HepG2 (cell line): Measurements from ENCODE around the gene APRT. TPM values are rescaled to one million over a fixed set of nuclear protein-coding genes. Genes with fewer than 3 reads are reported as not detected.

Experiments used
- CHD4 ChIP-seq: fragments of 200-600 bp; sonication (generic); IDR thresholded peaks from 2 replicates; pipeline ENCODE4 v1.7.0; 2017; ENCODE audit warnings: mild to moderate bottlenecking, low read length, borderline replicate concordance
- FLYWCH1 ChIP-seq: sonication (generic); formaldehyde crosslinking; IDR thresholded peaks from 2 replicates; pipeline ENCODE4 v1.8.1; 2023; ENCODE audit warnings: mild to moderate bottlenecking, missing genetic modification reagents
- KDM5A ChIP-seq: fragments of 200-600 bp; sonication (generic); IDR thresholded peaks from 2 replicates; pipeline ENCODE4 v1.7.0; 2018; ENCODE audit warnings: antibody characterized with exemption, mild to moderate bottlenecking, low read length, borderline replicate concordance
- MBNL3 ChIP-seq: fragments of 250-450 bp; sonication (Bioruptor Pico); conservative IDR thresholded peaks from 2 replicates; pipeline ENCODE4 v1.8.0; 2022; ENCODE audit warnings: mild to moderate bottlenecking, inconsistent platforms
- NONO ChIP-seq, 2 experiments: fragments of 450-650 bp in 1 of 2; sonication (generic) in 1 of 2; formaldehyde crosslinking in 1 of 2; IDR thresholded peaks in 1 of 2; conservative IDR thresholded peaks in 1 of 2; 2 replicates each; pipeline versions ENCODE4 v1.6.1 to v1.8.0; 2017 to 2022; ENCODE audit warnings: mild to moderate bottlenecking in 1 of 2, missing genetic modification reagents in 1 of 2, moderate library complexity in 1 of 2
- RFX3 ChIP-seq: IDR thresholded peaks from 2 replicates; pipeline ENCODE4 v1.6.1; 2016; ENCODE audit warnings: missing biosample characterization, missing genetic modification reagents
- SNAPC4 ChIP-seq: sonication (generic); formaldehyde crosslinking; IDR thresholded peaks from 2 replicates; pipeline ENCODE4 v1.4.0; 2020; ENCODE audit warnings: mild to moderate bottlenecking, missing genetic modification reagents
- SP1 ChIP-seq, 2 experiments: fragments of 450-650 bp in 1 of 2; sonication (generic) in 1 of 2; formaldehyde crosslinking in 1 of 2; IDR thresholded peaks; 2 replicates each; pipeline versions ENCODE4 v1.4.0 to v1.6.1; 2016 to 2020; ENCODE audit warnings: missing genetic modification reagents in 1 of 2
- TEAD3 ChIP-seq: optimal IDR thresholded peaks from 2 replicates; pipeline ENCODE3; 2016; ENCODE audit warnings: borderline replicate concordance
- ZBTB8A ChIP-seq: sonication (generic); formaldehyde crosslinking; IDR thresholded peaks from 2 replicates; pipeline ENCODE4 v1.4.0; 2020; ENCODE audit warnings: mild to moderate bottlenecking, low read depth, missing genetic modification reagents, borderline replicate concordance
- ZC3H4 ChIP-seq: sonication (generic); formaldehyde crosslinking; IDR thresholded peaks from 2 replicates; pipeline ENCODE4 v1.4.0; 2020; ENCODE audit warnings: missing genetic modification reagents, borderline replicate concordance
- ZNF138 ChIP-seq: sonication (generic); formaldehyde crosslinking; IDR thresholded peaks from 2 replicates; pipeline ENCODE4 v1.5.0; 2020; ENCODE audit warnings: mild to moderate bottlenecking, low read depth, missing genetic modification reagents
- ZNF24 ChIP-seq: fragments of 450-650 bp; IDR thresholded peaks from 2 replicates; pipeline ENCODE4 v1.6.1; 2017; ENCODE audit warnings: antibody characterized with exemption, mild to moderate bottlenecking
- ZNF326 ChIP-seq: sonication (generic); formaldehyde crosslinking; IDR thresholded peaks from 2 replicates; pipeline ENCODE4 v1.4.0; 2020; ENCODE audit warnings: missing genetic modification reagents, borderline replicate concordance
- ZNF577 ChIP-seq: sonication (generic); formaldehyde crosslinking; IDR thresholded peaks from 2 replicates; pipeline ENCODE4 v1.4.0; 2020; ENCODE audit warnings: mild to moderate bottlenecking, low read depth, missing genetic modification reagents, borderline replicate concordance
- ZNF660 ChIP-seq: sonication (generic); formaldehyde crosslinking; IDR thresholded peaks from 2 replicates; pipeline ENCODE4 v1.5.1; 2020; ENCODE audit warnings: mild to moderate bottlenecking, low read depth, missing genetic modification reagents, borderline replicate concordance
- ZNF761 ChIP-seq: sonication (generic); formaldehyde crosslinking; conservative IDR thresholded peaks from 2 replicates; pipeline ENCODE4 v1.4.0; 2020; ENCODE audit warnings: mild to moderate bottlenecking, missing genetic modification reagents
- ZNF772 ChIP-seq: sonication (generic); formaldehyde crosslinking; IDR thresholded peaks from 2 replicates; pipeline ENCODE4 v1.5.0; 2020; ENCODE audit warnings: mild to moderate bottlenecking, missing genetic modification reagents
- ZNF776 ChIP-seq: sonication (generic); formaldehyde crosslinking; IDR thresholded peaks from 2 replicates; pipeline ENCODE4 v1.4.0; 2020; ENCODE audit warnings: mild to moderate bottlenecking, missing genetic modification reagents
- ZNF781 ChIP-seq: sonication (generic); formaldehyde crosslinking; IDR thresholded peaks from 2 replicates; pipeline ENCODE4 v1.5.1; 2020; ENCODE audit warnings: borderline replicate concordance, mild to moderate bottlenecking, missing genetic modification reagents; ENCODE audit errors: not compliant biosample characterization
- ZNF883 ChIP-seq: sonication (generic); formaldehyde crosslinking; IDR thresholded peaks from 2 replicates; pipeline ENCODE4 v1.5.1; 2020; ENCODE audit warnings: mild to moderate bottlenecking, missing genetic modification reagents; ENCODE audit errors: not compliant biosample characterization
- ZSCAN20 ChIP-seq: sonication (generic); formaldehyde crosslinking; IDR thresholded peaks from 2 replicates; pipeline ENCODE4 v1.4.0; 2020; ENCODE audit warnings: missing genetic modification reagents, mild to moderate bottlenecking, borderline replicate concordance
- polyA plus RNA-seq, 8 experiments: library from polyadenylated mRNA; depleted of rRNA in 3 of 8; stranded (reverse) in 7 of 8; unstranded in 1 of 8; fragments of >200 nt; fragmentation: Illumina TruSeq in 4 of 8; extraction: Trizol in 4 of 8; gene quantifications; 2 replicates each; pipeline versions ENCODE4 v1.2.1 to v1.2.3, GENCODE V29; 2011 to 2016; ENCODE audit warnings: low read depth in 4 of 8, missing spikeins in 1 of 8, mixed read lengths in 1 of 8; ENCODE audit not compliant: insufficient read depth in 1 of 8
- total RNA-seq, 5 experiments: library from RNA; depleted of rRNA; stranded (reverse); fragments of >200 nt; fragmentation: Illumina TruSeq; extraction: Trizol; gene quantifications; 2 replicates each; pipeline ENCODE4 v1.2.3, GENCODE V29; 2016; ENCODE audit warnings: low read depth in 1 of 5
- TF ChIP-seq, protein P1 (sequence below): sonication (generic); formaldehyde crosslinking; IDR thresholded peaks from 2 replicates; pipeline ENCODE4 v1.8.1; 2023; ENCODE audit warnings: mild to moderate bottlenecking, missing genetic modification reagents, borderline replicate concordance
- TF ChIP-seq, protein P2 (sequence below): sonication (generic); formaldehyde crosslinking; IDR thresholded peaks from 2 replicates; pipeline ENCODE4 v1.5.0; 2020; ENCODE audit warnings: missing genetic modification reagents

APRT gene
- total and polyA plus RNA-seq, 2 of the 13 experiments (the other 11 are each of a cell fraction or from before 2014, with no cell fraction given), result 155 to 242 TPM

- TF ChIP-seq SNAPC4 (CRISPR knock-in tag) (no peak), ZNF24 (no peak), ZNF761 (peak; percentile 52; the same call in 1 of the 2 replicates), ZBTB8A (CRISPR knock-in tag) (no peak), RFX3 (CRISPR knock-in tag) (no peak), ZNF883 (no peak), ZSCAN20 (CRISPR knock-in tag) (no peak), NONO (IDR thresholded peaks at IDR 0.05) (no peak), NONO (CRISPR knock-in tag; conservative IDR thresholded peaks at IDR 0.05) (no peak), MBNL3 (CRISPR knock-in tag) (no peak), ZC3H4 (CRISPR knock-in tag) (0 out of 2 replicates have a peak, but pooled peaks have one; percentile 11), CHD4 (no peak), FLYWCH1 (no peak), ZNF660 (CRISPR knock-in tag) (no peak), ZNF326 (CRISPR knock-in tag) (no peak), ZNF776 (CRISPR knock-in tag) (no peak), SP1 (IDR thresholded peaks at IDR 0.05) (no peak), SP1 (CRISPR knock-in tag; IDR thresholded peaks at IDR 0.05) (no peak), ZNF781 (CRISPR knock-in tag) (no peak), ZNF138 (CRISPR knock-in tag) (no peak), KDM5A (peak; percentile 52; the same call in 1 of the 2 replicates), TEAD3 (CRISPR knock-in tag) (peak; percentile 30), ZNF577 (CRISPR knock-in tag) (no peak), ZNF772 (CRISPR knock-in tag) (no peak)
- TF ChIP-seq, protein P1, sequence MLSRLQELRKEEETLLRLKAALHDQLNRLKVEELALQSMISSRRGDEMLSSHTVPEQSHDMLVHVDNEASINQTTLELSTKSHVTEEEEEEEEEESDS (CRISPR knock-in tag), result no peak
- TF ChIP-seq, protein P2, sequence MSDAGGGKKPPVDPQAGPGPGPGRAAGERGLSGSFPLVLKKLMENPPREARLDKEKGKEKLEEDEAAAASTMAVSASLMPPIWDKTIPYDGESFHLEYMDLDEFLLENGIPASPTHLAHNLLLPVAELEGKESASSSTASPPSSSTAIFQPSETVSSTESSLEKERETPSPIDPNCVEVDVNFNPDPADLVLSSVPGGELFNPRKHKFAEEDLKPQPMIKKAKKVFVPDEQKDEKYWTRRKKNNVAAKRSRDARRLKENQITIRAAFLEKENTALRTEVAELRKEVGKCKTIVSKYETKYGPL (CRISPR knock-in tag), result no peak
Measured at GRCh38 chr16:88857728-88858339, 46.1 kb upstream of the APRT start (continued).
